ENCODE measurements around the gene TTC7B.

DNA sequence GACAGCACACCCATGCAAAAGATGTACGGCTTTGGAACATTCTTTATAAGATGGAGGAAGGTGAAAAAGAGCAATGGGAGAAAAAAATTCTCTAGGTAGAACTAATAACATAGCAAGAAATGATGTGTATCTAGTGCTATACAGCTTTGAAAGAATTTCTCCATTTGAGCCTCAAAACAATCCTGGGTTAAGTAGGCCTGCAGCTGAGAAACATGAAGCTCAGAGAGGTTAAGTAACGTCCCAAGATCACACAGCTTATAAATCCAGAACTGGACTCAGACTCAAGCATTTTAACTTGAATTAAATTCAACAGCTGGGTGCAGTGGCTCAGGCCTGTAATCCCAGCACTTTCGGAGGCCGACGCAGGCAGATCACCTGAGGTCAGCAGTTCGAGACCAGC, 32.9 kb downstream of the TTC7B start:
- TF ChIP-seq FIP1L1 (IDR thresholded peaks at IDR 0.05; ENCODE audit: borderline replicate concordance, insufficient read depth, low read depth, low read length) (no peak), ZNF260 (CRISPR knock-in tag; IDR thresholded peaks at IDR 0.05; ENCODE audit: borderline replicate concordance, low read depth) (no peak), ZNF768 (CRISPR knock-in tag; IDR thresholded peaks at IDR 0.05) (no peak; the same call in 1 of the 2 replicates), RBAK (CRISPR knock-in tag; IDR thresholded peaks at IDR 0.05) (no peak), POLR2AphosphoS5 (IDR thresholded peaks at IDR 0.05; ENCODE audit: low read depth, low read length) (no peak), ELF1 (CRISPR knock-in tag; IDR thresholded peaks at IDR 0.05) (no peak), XRCC5 (optimal IDR thresholded peaks at IDR 0.05; ENCODE audit: low read length) (no peak), HNRNPLL (IDR thresholded peaks at IDR 0.05; ENCODE audit: low read depth, low read length, poor library complexity, severe bottlenecking) (no peak), SALL1 (CRISPR knock-in tag; IDR thresholded peaks at IDR 0.05) (no peak), CEBPB (IDR thresholded peaks at IDR 0.05; ENCODE audit: borderline replicate concordance, low read depth, low read length) (no peak)
- TF ChIP-seq, protein P1, sequence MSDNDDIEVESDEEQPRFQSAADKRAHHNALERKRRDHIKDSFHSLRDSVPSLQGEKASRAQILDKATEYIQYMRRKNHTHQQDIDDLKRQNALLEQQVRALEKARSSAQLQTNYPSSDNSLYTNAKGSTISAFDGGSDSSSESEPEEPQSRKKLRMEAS (IDR thresholded peaks at IDR 0.05) = no peak
- TF ChIP-seq, protein P2, sequence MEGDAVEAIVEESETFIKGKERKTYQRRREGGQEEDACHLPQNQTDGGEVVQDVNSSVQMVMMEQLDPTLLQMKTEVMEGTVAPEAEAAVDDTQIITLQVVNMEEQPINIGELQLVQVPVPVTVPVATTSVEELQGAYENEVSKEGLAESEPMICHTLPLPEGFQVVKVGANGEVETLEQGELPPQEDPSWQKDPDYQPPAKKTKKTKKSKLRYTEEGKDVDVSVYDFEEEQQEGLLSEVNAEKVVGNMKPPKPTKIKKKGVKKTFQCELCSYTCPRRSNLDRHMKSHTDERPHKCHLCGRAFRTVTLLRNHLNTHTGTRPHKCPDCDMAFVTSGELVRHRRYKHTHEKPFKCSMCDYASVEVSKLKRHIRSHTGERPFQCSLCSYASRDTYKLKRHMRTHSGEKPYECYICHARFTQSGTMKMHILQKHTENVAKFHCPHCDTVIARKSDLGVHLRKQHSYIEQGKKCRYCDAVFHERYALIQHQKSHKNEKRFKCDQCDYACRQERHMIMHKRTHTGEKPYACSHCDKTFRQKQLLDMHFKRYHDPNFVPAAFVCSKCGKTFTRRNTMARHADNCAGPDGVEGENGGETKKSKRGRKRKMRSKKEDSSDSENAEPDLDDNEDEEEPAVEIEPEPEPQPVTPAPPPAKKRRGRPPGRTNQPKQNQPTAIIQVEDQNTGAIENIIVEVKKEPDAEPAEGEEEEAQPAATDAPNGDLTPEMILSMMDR (CRISPR knock-in tag; IDR thresholded peaks at IDR 0.05) = no peak
